Measurements from ENCODE around the gene PCBP3.

The PCBP3 gene

DNA sequence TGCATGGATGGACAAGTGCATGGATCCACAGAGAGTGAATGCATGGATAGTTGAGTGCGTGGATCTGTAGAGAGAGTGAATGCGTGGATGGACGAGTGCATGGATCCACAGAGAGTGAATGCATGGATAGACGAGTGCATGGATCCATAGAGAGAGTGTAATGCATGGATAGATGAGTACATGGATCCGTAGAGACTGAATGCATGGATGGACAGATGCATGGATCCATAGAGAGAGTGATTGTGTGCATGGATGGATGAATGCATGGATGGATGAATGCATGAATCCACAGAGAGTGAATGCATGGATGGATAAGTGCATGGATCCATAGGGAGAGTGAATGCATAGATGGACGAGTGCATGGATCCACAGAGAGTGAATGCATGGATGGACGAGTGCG, 153.8 kb downstream of the PCBP3 start:
- no peak for DNase-seq (ENCODE audit: low spot score)
- TF ChIP-seq, protein P1, sequence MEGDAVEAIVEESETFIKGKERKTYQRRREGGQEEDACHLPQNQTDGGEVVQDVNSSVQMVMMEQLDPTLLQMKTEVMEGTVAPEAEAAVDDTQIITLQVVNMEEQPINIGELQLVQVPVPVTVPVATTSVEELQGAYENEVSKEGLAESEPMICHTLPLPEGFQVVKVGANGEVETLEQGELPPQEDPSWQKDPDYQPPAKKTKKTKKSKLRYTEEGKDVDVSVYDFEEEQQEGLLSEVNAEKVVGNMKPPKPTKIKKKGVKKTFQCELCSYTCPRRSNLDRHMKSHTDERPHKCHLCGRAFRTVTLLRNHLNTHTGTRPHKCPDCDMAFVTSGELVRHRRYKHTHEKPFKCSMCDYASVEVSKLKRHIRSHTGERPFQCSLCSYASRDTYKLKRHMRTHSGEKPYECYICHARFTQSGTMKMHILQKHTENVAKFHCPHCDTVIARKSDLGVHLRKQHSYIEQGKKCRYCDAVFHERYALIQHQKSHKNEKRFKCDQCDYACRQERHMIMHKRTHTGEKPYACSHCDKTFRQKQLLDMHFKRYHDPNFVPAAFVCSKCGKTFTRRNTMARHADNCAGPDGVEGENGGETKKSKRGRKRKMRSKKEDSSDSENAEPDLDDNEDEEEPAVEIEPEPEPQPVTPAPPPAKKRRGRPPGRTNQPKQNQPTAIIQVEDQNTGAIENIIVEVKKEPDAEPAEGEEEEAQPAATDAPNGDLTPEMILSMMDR (IDR thresholded peaks at IDR 0.05; ENCODE audit: extremely low read depth, missing control alignments), result no peak

DNA sequence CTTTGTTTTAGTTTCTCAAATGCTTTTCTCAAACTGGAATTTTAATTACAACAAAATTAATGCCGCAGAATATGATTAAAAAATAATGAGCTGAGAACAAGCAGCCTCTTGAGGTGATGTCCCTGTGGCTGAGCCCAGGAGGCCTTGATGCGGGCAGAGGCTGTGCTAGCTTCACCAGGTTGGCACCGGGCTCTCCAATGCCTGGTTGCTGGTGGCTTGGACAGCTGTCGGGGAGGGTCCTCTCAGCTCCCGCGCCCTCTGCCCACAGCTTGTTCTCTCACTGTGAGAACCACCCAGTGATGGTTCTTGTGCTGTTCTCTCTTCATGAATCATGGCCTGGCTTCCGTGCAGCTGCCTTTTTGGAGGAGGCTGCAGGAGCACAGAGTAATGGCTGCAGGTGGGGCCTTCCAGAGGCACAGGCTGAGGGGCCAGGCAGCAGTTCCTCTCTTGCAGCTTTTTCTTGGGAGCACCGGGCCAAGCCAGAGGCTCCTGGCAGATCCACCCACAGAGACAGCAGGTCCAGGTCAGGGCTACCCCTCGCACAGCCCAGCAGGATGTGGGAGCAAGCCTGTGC, 156.3 kb downstream of the PCBP3 start:
- DNase-seq (ENCODE audit: low spot score), result no peak
- TF ChIP-seq, protein P1 (IDR thresholded peaks at IDR 0.05; ENCODE audit: extremely low read depth, missing control alignments), result no peak

DNA sequence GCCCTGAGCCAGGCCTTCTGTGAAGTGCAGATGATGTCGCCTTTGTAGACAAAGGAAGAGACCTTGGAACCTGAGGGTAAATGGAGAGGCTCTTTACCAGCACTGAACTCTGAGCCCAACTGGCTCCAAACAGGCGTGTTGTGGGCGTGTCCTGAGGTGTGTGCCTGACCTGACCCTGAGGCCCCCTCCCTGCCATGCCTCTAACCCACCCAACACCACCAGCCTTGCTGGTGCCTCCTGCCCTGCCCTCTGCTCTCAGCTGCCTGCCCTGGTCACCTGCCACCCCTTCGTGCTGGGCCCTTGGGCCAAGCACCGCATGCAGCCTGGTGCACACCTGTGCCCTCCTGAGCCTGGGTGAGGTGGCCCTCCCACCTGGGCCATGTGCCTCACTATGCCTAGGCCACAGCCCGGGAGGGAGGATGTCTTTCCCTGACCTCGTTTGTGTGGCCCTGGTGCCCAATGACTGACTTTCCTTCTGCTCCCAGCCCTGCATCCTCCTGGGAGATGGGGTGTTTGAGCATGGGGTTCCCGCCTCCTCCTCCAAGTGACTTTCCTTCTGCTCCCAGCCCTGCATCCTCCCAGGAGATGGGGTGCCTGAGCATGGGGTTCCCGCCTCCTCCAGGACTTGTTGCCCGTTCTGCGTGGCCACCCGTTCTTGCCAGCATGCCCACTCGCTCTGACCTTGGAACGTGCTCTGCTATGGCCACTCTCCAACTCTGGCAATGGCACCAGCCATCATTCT, 157.0 kb downstream of the PCBP3 start:
- no peak for DNase-seq (ENCODE audit: low spot score)
- TF ChIP-seq, protein P1 (IDR thresholded peaks at IDR 0.05; ENCODE audit: extremely low read depth, missing control alignments), result no peak

DNA sequence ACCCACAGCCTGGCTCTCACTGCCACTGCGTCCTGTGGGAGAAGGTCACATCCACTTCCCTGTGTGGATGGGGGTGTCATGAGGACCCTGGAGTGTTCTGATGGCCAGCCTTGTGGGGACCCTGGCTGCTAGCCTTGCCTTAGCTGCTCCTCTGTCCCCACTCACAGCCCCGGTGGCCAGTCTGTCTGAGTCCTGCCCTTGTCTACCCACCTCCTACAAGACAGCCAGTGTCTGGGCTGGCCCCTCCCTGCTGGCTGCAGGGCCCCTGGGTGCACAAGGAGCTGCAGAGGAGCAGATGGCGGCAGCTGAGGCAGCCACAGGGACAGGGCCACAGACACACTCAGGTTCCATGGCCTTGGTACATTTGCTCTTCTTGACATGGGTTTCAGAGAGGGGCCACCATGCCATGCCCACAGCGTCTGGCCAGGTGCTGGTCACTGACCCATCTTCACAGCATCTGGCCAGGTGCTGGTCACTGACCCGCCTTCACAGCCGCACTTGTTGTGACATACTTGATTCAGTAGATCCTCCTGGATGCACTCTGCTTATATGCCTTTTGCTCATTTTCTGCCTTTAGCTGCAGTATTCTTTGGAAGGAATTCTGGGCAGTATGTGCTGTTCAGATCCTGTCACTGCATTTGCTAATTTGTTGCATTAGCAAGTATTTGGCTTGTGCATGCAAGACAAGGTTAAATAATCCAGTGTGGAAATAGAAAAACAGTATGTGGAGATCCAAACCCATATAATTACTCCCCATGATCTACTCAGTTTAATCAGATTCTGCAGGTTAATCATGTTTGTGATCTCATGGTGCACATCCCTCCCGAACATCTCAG, 157.8 kb downstream of the PCBP3 start:
- no peak for DNase-seq (ENCODE audit: low spot score)
- TF ChIP-seq, protein P1 (IDR thresholded peaks at IDR 0.05; ENCODE audit: extremely low read depth, missing control alignments), result no peak

DNA sequence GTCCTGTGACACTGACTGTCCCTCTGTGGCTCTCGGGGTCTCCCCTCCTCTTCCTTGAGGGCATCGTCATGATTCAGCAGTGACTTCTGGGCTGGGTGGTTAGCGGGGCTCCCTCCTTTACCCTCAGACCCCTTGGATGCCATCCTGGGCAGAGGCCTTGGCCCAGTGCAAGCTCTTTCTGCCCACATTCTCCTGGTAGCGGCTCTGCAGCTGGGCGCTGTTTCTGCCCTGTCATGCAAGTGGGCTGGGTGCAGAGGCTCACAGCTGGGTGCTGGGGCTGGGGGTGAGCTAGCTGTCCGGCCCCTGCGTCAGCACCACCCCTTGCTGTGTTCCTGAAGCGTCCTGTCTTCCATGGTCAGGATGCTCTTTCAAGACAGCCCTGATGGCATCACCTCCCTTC, 158.5 kb downstream of the PCBP3 start:
- DNase-seq (ENCODE audit: low spot score), result no peak
- TF ChIP-seq, protein P1 (IDR thresholded peaks at IDR 0.05; ENCODE audit: extremely low read depth, missing control alignments), result no peak

DNA sequence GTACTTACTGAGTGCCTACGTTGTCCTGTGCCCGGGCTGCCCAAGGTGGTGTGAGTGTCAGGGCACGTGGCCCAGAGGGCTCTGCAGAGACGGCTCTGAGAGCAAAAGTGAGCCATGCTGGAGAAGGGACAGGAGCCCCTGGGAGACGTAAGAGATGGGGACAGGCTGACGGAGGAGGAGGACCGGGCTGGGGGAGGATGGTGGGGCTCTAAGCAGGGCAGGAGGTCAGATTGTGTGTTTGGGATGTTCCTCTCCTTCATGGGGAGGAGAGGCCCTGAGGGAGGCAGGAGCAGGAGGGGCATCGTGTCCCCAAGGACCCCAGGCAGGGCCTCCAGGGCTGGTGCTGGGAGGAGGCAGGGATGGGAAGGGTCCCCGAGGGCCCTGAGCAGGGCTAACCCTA, 158.9 kb downstream of the PCBP3 start:
- no peak for DNase-seq (ENCODE audit: low spot score)
- TF ChIP-seq, protein P1 (IDR thresholded peaks at IDR 0.05; ENCODE audit: extremely low read depth, missing control alignments), result no peak
